ENCODE measurements around the gene THTPA.

Gene THTPA

DNA sequence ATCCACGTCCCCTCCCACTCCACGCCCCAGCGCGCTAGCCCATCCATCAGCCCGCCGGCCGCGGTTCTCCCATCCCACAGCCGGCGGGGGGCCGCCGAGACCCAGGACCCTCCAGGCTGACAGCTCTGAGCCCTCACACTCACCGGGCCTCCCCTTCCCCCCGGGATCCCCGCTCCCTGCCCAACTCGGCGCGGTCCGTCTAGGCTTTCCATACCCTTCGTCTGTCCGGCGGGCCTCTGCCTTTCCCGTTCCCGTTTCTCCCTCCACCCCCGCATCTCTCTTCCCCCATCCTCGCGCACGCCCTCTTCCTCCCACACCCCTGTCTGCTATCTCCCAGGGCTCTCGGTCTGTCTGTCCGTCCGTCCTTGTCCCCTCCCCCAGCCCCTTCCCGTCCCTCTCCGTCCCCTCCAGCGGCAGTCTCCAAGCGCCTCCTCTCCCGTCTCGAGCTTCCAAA lies 5.2 kb upstream of the THTPA start:
- Histone ChIP-seq H3K36me3 (ENCODE audit: insufficient read depth, low read length) (no peaks in the 10 kb centered on the region), H3K27me3 (ENCODE audit: insufficient read depth, low read length) (no peaks in the 10 kb centered on the region), H3K9me3 (ENCODE audit: low read length) (no peaks in the 10 kb centered on the region), H3K4me1 (ENCODE audit: insufficient read depth, low read length) (peaks cover 28% of the 10 kb centered on the region), H3K4me3 (ENCODE audit: low read length) (peak overlapping the region; percentile 75), H2AFZ (ENCODE audit: low read depth, low read length) (peak overlapping the region; percentile 88)

GRCh38 chr14:23551266-23552028 lies 4.6 kb upstream of the THTPA start, which contains the start of gene ZFHX2:
Gene ZFHX2 (minus strand): TSS chr14:23551765. CDS start chr14:23535325, 16,440 bp downstream.
- no peaks in the 10 kb centered on the region for H3K9me3 ChIP-seq (ENCODE audit: low read length)
- peaks cover 29% of the 10 kb centered on the region for H3K4me1 ChIP-seq (ENCODE audit: insufficient read depth, low read length)
- H3K36me3 ChIP-seq (ENCODE audit: insufficient read depth, low read length) = no peaks in the 10 kb centered on the region
- H2AFZ ChIP-seq (ENCODE audit: low read depth, low read length) = peak within 1 kb of the TSS; percentile 88
- H3K27me3 ChIP-seq (ENCODE audit: insufficient read depth, low read length) = no peaks in the 10 kb centered on the region
- H3K4me3 ChIP-seq (ENCODE audit: low read length) = peak within 1 kb of the TSS; percentile 75

GRCh38 chr14:23555533-23555881 lies 564 bp upstream of the THTPA start:
- H3K27me3 ChIP-seq (ENCODE audit: insufficient read depth, low read length) = no peaks in the 10 kb centered on the region
- peak overlapping the region; percentile 89 for H3K4me3 ChIP-seq (ENCODE audit: low read length)
- peaks cover 18% of the 10 kb centered on the region for H3K4me1 ChIP-seq (ENCODE audit: insufficient read depth, low read length)
- H2AFZ ChIP-seq (ENCODE audit: low read depth, low read length) = peak overlapping the region; percentile 88
- H3K36me3 ChIP-seq (ENCODE audit: insufficient read depth, low read length) = peaks cover 4% of the 10 kb centered on the region
- H3K9me3 ChIP-seq (ENCODE audit: low read length) = no peaks in the 10 kb centered on the region

DNA sequence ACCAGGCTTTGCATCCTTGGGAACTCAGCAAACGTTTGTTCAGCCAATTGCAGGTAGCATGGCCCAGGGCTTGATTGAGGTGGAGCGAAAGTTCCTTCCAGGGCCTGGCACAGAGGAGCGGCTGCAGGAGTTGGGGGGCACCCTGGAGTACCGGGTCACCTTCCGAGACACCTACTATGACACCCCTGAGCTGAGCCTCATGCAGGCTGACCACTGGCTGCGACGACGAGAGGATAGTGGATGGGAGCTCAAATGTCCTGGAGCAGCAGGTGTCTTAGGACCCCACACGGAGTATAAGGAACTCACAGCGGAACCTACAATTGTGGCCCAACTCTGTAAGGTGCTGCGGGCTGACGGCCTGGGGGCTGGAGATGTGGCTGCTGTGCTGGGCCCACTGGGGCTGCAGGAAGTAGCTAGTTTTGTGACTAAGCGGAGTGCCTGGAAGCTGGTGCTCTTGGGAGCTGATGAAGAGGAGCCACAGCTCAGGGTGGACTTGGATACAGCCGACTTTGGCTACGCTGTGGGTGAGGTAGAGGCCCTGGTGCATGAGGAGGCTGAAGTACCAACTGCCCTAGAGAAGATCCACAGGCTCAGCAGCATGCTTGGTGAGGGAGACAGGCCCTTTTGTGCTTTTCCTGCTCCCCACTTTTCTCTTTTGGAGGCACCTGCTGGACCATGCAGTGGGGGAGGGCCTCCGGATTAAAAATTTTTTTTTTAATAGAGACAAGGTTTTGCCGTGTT lies 799 bp downstream of the THTPA start:
- H3K27me3 ChIP-seq (ENCODE audit: insufficient read depth, low read length) = no peaks in the 10 kb centered on the region
- peak overlapping the region; percentile 88 for H2AFZ ChIP-seq (ENCODE audit: low read depth, low read length)
- H3K36me3 ChIP-seq (ENCODE audit: insufficient read depth, low read length) = peaks cover 4% of the 10 kb centered on the region
- H3K9me3 ChIP-seq (ENCODE audit: low read length) = no peaks in the 10 kb centered on the region
- H3K4me3 ChIP-seq (ENCODE audit: low read length) = peak overlapping the region; percentile 89
- H3K4me1 ChIP-seq (ENCODE audit: insufficient read depth, low read length) = peaks cover 15% of the 10 kb centered on the region

DNA sequence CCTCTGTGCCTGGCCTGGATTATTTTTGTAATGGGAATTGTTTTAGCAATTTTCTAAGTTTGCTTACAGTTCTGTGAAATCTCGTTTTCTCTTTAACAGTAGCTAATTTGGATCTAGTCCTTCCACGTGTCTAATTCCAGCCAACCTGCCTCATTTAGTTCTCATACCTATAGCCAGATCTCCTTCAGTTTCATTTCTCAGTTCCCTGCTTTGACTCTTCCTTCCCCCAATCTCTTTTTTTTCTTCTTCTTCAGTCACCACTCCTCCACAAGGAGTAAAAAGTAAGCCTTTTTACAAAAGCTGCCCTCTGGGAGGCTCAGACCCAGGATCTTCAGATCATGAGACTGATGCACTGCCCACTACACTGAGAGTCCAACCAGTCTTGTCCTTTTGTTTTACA lies 1.4 kb downstream of the THTPA start:
- no peaks in the 10 kb centered on the region for H3K27me3 ChIP-seq (ENCODE audit: insufficient read depth, low read length)
- H3K36me3 ChIP-seq (ENCODE audit: insufficient read depth, low read length) = peaks cover 4% of the 10 kb centered on the region
- H3K4me3 ChIP-seq (ENCODE audit: low read length) = no peak overlapping the region
- no peaks in the 10 kb centered on the region for H3K9me3 ChIP-seq (ENCODE audit: low read length)
- no peak overlapping the region for H2AFZ ChIP-seq (ENCODE audit: low read depth, low read length)
- H3K4me1 ChIP-seq (ENCODE audit: insufficient read depth, low read length) = peaks cover 15% of the 10 kb centered on the region

DNA sequence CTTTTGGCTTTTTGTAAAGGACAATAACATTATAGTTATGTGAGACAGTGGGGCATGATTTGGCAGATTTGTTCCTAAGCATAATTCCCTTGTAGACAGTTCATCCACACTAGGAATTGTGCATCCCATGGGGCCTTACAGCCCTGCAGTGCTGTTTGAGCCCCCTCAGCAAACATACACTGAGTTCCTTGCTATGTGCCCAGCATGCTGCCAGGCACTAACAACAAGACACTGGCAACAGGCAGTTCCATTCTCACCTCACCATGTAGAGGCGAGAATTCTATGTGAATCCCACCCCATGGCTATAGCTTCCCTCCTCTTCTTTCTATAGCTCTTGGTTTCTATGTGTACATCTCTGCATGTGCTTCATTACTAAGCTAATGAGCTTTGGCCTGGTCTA lies 1.9 kb downstream of the THTPA start:
- no peak overlapping the region for H3K4me3 ChIP-seq (ENCODE audit: low read length)
- no peak overlapping the region for H2AFZ ChIP-seq (ENCODE audit: low read depth, low read length)
- peaks cover 4% of the 10 kb centered on the region for H3K36me3 ChIP-seq (ENCODE audit: insufficient read depth, low read length)
- H3K27me3 ChIP-seq (ENCODE audit: insufficient read depth, low read length) = no peaks in the 10 kb centered on the region
- H3K4me1 ChIP-seq (ENCODE audit: insufficient read depth, low read length) = peaks cover 15% of the 10 kb centered on the region
- no peaks in the 10 kb centered on the region for H3K9me3 ChIP-seq (ENCODE audit: low read length)

DNA sequence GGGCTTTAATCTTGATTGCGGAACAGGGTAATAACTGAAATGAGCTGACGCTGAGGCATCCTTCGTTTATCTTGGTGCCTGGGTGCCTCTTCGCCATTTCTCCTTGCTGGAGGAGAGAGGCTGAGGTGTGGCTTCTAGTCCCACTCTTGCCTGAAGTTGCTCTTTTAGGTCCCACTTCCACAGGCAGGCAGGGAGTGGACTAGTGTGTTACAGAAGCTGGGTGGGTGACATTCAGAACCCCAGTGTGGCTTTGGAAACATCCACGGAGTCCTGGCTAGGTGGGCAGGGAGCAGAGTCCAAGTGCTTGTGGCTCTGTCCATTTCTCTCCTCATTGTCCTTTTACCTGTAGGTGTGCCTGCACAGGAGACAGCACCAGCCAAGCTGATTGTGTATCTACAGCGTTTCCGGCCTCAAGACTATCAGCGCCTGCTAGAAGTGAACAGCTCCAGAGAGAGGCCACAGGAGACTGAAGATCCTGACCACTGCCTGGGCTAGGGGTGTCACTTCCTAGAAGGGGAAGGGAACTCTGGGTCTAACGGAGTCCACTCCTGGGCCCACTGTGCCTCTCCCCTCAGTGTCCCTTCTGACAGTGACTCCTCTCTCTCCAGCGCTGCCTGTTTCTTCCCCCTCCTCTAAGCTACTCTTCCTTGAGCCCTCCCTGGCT lies 2.4 kb downstream of the THTPA start:
- peaks cover 4% of the 10 kb centered on the region for H3K36me3 ChIP-seq (ENCODE audit: insufficient read depth, low read length)
- H3K4me3 ChIP-seq (ENCODE audit: low read length) = no peak overlapping the region
- H2AFZ ChIP-seq (ENCODE audit: low read depth, low read length) = no peak overlapping the region
- H3K4me1 ChIP-seq (ENCODE audit: insufficient read depth, low read length) = peaks cover 15% of the 10 kb centered on the region
- H3K9me3 ChIP-seq (ENCODE audit: low read length) = no peaks in the 10 kb centered on the region
- H3K27me3 ChIP-seq (ENCODE audit: insufficient read depth, low read length) = no peaks in the 10 kb centered on the region

- Histone ChIP-seq H3K4me3 (ENCODE audit: low read length) (no peak overlapping the region), H3K36me3 (ENCODE audit: insufficient read depth, low read length) (peaks cover 4% of the 10 kb centered on the region), H3K27me3 (ENCODE audit: insufficient read depth, low read length) (no peaks in the 10 kb centered on the region), H2AFZ (ENCODE audit: low read depth, low read length) (no peak overlapping the region), H3K4me1 (ENCODE audit: insufficient read depth, low read length) (peaks cover 15% of the 10 kb centered on the region), H3K9me3 (ENCODE audit: low read length) (no peaks in the 10 kb centered on the region)
These were observed 3.2 kb downstream of the THTPA start for GRCh38 chr14:23559010-23559925.

- Histone ChIP-seq H3K4me3 (ENCODE audit: low read length) (no peak overlapping the region), H3K36me3 (ENCODE audit: insufficient read depth, low read length) (peaks cover 4% of the 10 kb centered on the region), H3K9me3 (ENCODE audit: low read length) (no peaks in the 10 kb centered on the region), H2AFZ (ENCODE audit: low read depth, low read length) (no peak overlapping the region), H3K4me1 (ENCODE audit: insufficient read depth, low read length) (peaks cover 15% of the 10 kb centered on the region), H3K27me3 (ENCODE audit: insufficient read depth, low read length) (no peaks in the 10 kb centered on the region)
These were observed 4.0 kb downstream of the THTPA start for GRCh38 chr14:23559926-23560520.

DNA sequence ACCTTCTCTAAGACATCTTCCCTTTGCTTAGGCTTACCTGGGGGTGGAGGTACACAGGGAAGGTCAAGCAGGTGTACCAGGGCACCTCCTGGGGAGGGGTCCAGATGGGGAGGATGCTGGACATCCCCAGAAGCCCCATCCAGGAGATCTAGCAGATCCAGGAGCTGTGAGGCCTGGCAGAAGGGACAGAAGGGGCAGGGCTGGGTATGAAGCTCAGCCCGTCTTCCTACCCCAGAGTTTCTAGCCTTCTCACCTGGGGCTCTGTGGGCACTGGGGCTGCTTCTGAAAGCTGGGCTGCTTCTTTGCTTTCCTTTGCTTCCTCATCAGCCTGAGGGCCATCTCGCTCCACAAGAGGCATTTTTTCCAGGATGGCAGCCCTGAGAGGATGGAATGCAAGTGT lies 5.2 kb downstream of the THTPA start:
- Histone ChIP-seq H3K4me1 (ENCODE audit: insufficient read depth, low read length) (peaks cover 12% of the 10 kb centered on the region), H3K9me3 (ENCODE audit: low read length) (no peaks in the 10 kb centered on the region), H2AFZ (ENCODE audit: low read depth, low read length) (no peak overlapping the region), H3K4me3 (ENCODE audit: low read length) (no peak overlapping the region), H3K36me3 (ENCODE audit: insufficient read depth, low read length) (peaks cover 4% of the 10 kb centered on the region), H3K27me3 (ENCODE audit: insufficient read depth, low read length) (peaks cover 4% of the 10 kb centered on the region)

DNA sequence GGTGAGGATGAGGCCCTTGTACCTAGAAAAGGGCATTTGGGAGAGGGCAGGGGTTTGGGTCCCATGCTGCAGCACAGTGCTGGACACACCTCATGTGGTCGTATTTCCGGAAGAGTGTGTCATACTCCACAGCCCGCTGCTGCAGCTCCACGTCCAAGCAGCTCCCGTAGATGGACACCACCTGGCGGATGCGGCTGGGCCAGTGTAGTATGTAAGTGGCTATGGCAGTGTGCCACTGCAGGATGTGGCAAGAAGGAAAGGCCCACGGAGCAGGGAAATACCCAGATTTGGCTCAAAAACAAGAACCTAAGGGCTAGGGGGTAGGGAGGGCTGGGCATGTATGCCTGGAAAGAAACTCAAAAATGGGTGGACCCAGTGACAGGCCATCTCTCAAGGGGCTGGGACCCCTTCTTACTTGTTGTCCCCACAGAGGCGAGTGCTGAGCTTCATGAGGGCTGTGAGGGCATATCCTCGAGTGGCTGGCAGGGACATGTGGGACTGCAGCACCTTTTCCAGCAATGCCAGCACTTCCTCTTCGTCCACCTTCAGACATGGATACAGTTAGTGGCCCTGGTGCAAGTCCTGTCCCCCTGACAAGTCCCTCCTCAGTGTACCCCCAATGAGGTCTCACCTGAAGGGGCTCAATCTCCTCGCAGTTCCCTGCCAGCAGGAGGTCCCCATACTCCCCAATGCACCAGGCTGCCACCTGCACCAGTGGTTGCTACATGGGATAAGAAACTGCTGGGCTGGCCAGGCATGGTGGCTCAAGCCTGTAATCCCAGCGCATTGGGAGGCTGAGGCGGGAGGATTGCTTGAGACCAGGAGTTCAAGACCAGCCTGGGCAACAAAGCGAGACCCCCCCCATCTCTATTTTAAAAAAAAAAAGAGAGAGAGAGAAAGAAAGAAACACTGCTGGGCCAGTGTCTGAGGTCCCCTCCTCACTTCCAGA lies 6.1 kb downstream of the THTPA start:
- Histone ChIP-seq H3K4me1 (ENCODE audit: insufficient read depth, low read length) (peaks cover 4% of the 10 kb centered on the region), H3K4me3 (ENCODE audit: low read length) (no peak overlapping the region), H3K9me3 (ENCODE audit: low read length) (no peaks in the 10 kb centered on the region), H3K36me3 (ENCODE audit: insufficient read depth, low read length) (peaks cover 4% of the 10 kb centered on the region), H2AFZ (ENCODE audit: low read depth, low read length) (no peak overlapping the region), H3K27me3 (ENCODE audit: insufficient read depth, low read length) (peaks cover 12% of the 10 kb centered on the region)
